ENCODE measurements around the gene SLC10A3.

SLC10A3 gene

GRCh38 chrX:154485150-154486051 is 5.0 kb downstream of the SLC10A3 start:
- FAIRE-seq (peak; percentile 90), DNase-seq (ENCODE audit: insufficient read length, low spot score) (no peak)

- FAIRE-seq, result no peak
- no peak for DNase-seq (ENCODE audit: insufficient read length, low spot score)
Observed at GRCh38 chrX:154484255-154485149, 5.9 kb downstream of the SLC10A3 start.

- DNase-seq (ENCODE audit: insufficient read length, low spot score), result no peak
- no peak for FAIRE-seq
Observed at GRCh38 chrX:154483325-154483724, 7.1 kb downstream of the SLC10A3 start.

- no peak for DNase-seq (ENCODE audit: insufficient read length, low spot score)
- FAIRE-seq, result no peak
Observed at GRCh38 chrX:154482786-154483185, 7.6 kb downstream of the SLC10A3 start.

- no peak for DNase-seq (ENCODE audit: insufficient read length, low spot score)
- no peak for FAIRE-seq
Observed at GRCh38 chrX:154481911-154482601, 8.4 kb downstream of the SLC10A3 start.

GRCh38 chrX:154481195-154481594 is 9.2 kb downstream of the SLC10A3 start:
- FAIRE-seq, result no peak
- DNase-seq (ENCODE audit: insufficient read length, low spot score), result no peak

GRCh38 chrX:154478728-154479622 is 11.5 kb downstream of the SLC10A3 start, which contains the start of gene LAGE3:
TSS of gene LAGE3 (minus strand) at chrX:154479281. CDS start at chrX:154478915, 366 bp downstream.
- DNase-seq (ENCODE audit: insufficient read length, low spot score), result peak; percentile 82
- FAIRE-seq, result peak; percentile 98

- FAIRE-seq, result no peak
- no peak for DNase-seq (ENCODE audit: insufficient read length, low spot score)
Observed at GRCh38 chrX:154477891-154478477, 12.4 kb downstream of the SLC10A3 start.

GRCh38 chrX:154476821-154477220 is 13.6 kb downstream of the SLC10A3 start:
- FAIRE-seq (no peak), DNase-seq (ENCODE audit: insufficient read length, low spot score) (no peak)

GRCh38 chrX:154473683-154474082 is 16.7 kb downstream of the SLC10A3 start:
- no peak for DNase-seq (ENCODE audit: insufficient read length, low spot score)
- FAIRE-seq, result no peak

GRCh38 chrX:154472685-154473632 is 17.5 kb downstream of the SLC10A3 start:
- FAIRE-seq, result no peak
- DNase-seq (ENCODE audit: insufficient read length, low spot score), result no peak

- DNase-seq (ENCODE audit: insufficient read length, low spot score) (no peak), FAIRE-seq (no peak)
Observed at GRCh38 chrX:154471839-154472684, 18.4 kb downstream of the SLC10A3 start.

- FAIRE-seq (no peak), DNase-seq (ENCODE audit: insufficient read length, low spot score) (no peak)
Observed at GRCh38 chrX:154470914-154471568, 19.4 kb downstream of the SLC10A3 start.

- DNase-seq (ENCODE audit: insufficient read length, low spot score) (no peak), FAIRE-seq (no peak)
Observed at GRCh38 chrX:154470434-154470833, 20.0 kb downstream of the SLC10A3 start.

- FAIRE-seq (no peak), DNase-seq (ENCODE audit: insufficient read length, low spot score) (no peak)
Observed at GRCh38 chrX:154469880-154470279, 20.5 kb downstream of the SLC10A3 start.

GRCh38 chrX:154469114-154469513 is 21.3 kb downstream of the SLC10A3 start:
- DNase-seq (ENCODE audit: insufficient read length, low spot score) (no peak), FAIRE-seq (no peak)

- DNase-seq (ENCODE audit: insufficient read length, low spot score), result no peak
- no peak for FAIRE-seq
Observed at GRCh38 chrX:154468217-154468616, 22.2 kb downstream of the SLC10A3 start.
